GM11168 (cell line): Measurements from ENCODE around the gene TMEM94.
"Not testable (repeated sequence)": the region's sequence is repeated elsewhere in the genome, so short reads cannot be mapped to it uniquely, and the experiment has no call there.

Source experiments
- in situ Hi-C: fragments of 300-500 bp; cut with MboI; formaldehyde crosslinking; loops from one replicate; pipeline ENCODE4 v1.12.0; 2022; ENCODE audit warnings: low sequenced_read_pairs; ENCODE audit not compliant: unreplicated experiment

TMEM94 gene

DNA sequence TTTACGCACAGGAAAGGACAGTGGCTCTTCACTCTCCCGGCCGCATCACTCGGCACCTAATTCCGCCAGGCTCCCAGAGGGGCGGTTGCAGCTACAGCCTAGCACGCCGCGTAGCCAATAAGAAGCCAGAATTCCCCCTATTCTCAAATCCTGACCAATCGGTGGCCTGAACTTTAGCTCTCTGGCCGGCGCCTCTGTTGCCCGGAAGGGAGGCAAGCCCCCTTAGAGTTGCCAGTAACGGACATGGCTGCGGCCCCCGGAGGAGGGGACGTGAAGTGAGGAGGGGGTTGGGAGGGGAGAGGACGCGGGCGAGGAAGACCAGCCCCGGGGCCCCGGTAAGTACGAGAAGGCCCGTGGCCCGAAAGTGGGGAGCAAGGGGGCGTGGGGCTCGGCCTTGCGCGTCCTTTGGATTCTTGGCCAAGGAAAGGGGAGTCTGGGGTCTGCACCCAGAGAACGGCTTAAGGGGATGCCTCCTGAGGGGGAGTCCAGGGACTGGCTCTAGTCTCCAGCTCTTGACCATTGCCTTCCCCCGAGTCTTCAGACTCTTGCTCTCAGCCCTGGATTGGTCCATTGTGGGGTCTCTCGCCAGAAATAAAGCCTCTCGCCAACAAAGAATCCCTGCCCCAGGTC, at the start of gene TMEM94:
Gene TMEM94, plus strand, starts transcription at position 219 of the 630 bp plus-strand sequence. CDS start 15,271 bp downstream, outside the sequence.
- in situ Hi-C loops, result no loop called here

DNA sequence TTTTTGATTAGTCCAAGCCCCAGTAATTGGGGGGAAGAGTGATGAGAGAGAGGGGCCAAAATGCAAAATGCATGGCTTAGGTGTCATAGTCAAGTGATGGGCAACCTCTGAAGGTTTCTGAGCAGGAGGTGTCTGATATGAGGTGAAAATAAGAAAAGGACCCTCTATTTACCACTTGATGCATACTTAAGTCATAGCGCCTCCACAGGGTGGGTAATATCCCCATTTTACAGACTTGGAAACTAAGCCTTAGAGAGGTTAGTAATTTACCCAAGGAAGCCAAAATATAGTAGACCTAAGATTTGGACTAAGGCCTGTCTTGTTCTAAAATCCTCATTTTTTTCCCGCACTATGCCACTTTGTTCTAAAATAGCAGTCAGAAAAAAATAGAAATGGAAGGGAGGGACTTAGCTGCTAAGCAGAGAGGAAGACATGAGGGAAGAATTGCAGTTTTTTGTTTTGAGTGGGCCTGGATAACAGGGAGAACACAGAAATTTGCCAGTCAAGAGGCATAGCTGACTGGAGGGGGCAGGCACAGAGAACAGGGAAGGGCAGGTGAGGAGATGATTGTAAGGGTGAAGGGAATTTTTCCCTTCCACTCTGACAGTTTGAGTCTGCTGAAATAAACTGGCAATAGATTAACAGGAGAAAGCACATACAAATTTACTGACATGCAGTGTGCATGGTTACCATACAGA, 48.6 kb upstream of the TMEM94 start:
- in situ Hi-C loops, result no loop called here

DNA sequence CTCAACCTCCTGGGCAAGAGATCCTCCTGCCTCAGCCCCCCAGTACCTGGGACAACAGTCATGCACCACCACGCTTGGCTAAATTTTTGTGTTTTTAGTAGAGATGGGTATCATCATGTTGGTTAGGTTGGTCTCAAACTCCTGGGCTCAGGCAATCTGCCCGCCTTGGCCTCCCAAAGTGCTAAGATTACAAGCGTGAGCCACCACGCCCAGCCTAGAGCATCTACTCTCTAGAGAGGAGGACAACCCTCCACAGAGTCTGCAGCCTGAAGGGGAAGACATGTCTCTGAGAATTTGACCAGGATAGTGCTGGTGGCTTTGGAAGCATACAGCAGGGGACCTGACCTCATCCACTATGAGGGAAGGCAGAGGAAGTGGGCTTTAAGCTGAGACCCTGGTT, 46.3 kb upstream of the TMEM94 start:
- in situ Hi-C loops, result no loop called here

DNA sequence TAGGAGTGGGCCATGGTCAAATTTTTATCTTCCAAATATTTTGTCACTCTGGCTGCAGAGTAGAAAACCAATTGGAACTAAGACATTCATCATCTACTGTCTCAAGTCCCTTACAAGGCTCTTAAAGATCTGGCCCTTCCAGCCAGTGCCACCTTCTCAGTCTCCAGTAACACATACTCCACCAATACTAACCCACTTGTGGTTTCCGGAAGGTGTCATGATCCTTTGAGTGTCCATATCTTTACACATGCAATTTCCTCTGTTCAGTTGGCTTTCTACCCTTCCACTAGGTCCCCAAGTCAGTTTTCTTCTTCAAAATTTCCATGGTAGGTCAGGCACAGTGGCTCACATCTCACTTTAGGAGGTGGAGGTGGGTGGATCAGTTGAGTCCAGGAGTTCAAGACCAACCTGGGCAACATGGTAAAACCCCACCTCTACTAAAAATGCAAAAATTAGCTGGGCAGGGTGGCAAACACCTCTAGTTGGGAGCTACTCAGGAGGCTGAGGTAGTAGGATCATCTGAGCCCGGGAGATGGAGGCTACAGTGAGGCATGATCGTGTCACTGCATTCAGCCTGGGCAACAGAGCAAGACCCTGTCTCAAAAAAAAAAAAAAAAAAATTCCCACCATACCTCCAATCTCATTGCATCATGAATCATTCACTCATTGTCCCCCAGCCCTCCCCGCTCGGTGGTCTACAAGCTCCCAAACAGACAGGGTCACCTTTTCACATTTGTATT, 44.9 kb upstream of the TMEM94 start:
- in situ Hi-C loops, result no loop called here

DNA sequence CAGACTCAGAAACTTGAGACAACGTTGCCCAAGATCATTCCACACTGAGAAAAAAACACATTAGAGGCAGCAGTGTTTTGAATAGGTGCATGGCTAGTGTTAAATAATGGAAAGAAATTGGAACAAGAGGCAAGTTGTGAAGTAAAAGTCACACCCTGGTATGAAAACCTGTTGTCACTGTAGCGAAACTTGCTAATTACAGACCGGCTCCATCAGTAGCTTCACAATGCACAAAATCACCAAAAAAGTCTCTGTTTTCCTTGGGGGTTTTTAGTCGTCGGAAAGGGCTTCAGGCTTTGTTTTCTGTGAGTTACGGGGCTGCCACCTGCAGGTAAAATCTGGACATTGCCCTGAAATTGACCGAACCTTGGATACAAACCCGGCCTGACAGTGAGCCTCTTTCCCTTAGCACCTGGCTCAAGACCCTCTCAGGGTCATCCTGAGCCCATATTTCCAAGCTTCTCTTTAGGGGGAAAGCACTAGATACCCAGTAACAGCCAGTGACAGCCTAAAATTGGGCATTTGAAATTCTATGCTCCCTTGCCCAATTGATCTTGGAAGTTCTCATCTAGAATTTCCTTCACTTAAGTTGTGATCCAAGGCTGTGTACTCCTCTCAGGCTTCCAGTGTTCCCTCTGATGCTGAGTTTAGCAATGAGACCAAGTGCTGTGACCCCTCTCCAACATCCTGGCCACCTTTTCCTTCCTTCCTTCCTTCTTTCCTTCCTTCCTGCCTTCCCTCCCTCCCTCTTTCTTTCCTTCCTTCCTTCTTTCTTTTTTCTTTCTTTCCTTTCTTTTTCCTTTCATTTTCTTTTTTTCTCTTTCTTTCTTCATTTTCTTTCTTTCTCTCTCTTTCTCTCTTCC, 43.7 kb upstream of the TMEM94 start:
- in situ Hi-C loops, result no loop called here

DNA sequence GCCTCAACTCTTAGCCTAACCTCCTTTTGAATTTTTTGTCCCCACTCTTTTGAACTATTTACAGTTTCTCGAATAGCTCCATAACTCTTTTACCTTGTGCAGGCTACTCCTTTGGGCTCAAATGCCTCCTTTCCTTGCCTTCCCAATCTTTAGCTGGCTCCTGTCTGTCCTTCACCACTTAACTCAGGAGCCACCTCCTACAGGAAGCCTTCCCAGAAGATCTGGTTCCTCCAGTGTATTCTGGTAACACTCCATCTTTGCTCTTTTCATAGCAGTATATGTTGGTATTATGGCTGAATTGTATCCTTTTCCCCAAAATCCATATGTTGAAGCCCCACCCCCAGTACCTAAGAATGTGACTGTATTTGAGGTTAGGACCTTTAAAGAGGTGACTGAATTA, 41.9 kb upstream of the TMEM94 start:
- in situ Hi-C loops, result no loop called here

GRCh38 chr17:75416006-75416405, 40.4 kb upstream of the TMEM94 start:
- in situ Hi-C loops, result no loop called here

DNA sequence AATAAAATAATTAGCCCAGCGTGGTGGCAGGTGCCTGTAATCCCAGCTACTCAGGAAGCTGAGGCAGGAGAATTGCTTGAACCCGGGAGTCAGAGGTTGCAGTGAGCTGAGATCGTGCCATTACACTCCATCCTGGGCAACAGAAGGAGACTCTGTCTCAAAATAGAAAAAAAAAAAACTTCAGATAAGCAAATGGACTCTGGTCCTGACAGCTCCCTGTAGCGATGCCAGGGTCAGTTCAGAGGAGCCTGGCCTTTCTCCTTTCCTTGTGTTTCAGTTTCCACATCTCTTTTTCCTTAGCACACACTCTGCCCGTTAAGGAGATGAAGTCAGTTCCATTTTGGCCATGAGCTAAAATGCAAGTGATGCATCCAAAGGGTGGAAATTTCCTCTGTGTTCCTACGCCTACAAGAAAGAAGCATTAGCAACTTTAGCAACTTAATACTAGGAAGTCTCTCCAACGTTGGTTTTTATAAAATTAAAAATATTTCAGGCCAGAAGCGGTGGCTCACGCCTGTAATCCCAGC, 39.3 kb upstream of the TMEM94 start:
- in situ Hi-C loops, result no loop called here

GRCh38 chr17:75418531-75418930, 37.9 kb upstream of the TMEM94 start:
- in situ Hi-C loops, result no loop called here

GRCh38 chr17:75428543-75429469, 27.6 kb upstream of the TMEM94 start:
- in situ Hi-C loops, result loop anchor here (5.0 to 10.0 kb wide), 2 partner anchors 66 to 83 kb away; no protein-coding TSS in a partner anchor

- in situ Hi-C loops, result no loop called here
Measured at GRCh38 chr17:75430159-75430974, 26.1 kb upstream of the TMEM94 start.

GRCh38 chr17:75433218-75433783, 23.1 kb upstream of the TMEM94 start:
- in situ Hi-C loops, result no loop called here

DNA sequence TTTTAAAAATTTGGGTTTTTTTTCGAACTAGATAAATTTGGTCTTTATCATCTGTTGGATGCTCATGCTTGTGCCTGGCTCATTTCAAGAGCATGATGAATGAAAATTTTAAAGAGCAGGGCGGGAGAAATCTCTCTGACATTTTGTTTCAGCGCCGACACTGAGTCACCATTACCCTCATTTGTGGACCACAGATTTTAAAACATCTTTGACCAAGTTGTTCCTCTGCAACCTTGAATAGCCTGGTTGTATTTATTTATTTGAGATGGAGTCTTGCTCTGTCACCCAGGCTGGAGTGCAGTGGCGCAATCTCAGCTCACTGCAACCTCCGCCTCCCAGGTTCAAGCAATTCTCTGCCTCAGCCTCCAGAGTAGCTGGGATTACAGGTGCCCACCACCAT, 22.0 kb upstream of the TMEM94 start:
- in situ Hi-C loops, result not testable (repeated sequence)

GRCh38 chr17:75437404-75437803, 19.0 kb upstream of the TMEM94 start:
- in situ Hi-C loops, result not testable (repeated sequence)

DNA sequence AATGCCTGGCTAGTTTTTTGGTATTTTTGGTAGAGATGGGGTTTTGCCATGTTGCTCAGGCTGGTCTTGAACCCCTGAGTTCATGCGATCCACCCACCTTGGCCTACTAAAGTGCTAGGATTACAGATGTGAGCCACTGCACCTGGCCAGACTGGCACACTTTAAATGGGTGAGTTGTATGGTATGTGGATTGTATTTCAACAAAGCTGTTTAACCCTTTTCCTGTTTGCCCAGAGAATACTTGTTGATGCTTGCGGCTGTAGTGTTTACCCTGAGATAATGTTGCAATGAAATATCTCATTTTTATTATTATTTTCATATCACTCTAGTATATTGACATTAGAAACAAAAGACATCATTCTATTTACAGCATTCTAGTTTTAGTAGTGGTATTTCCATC, 17.1 kb upstream of the TMEM94 start:
- in situ Hi-C loops, result no loop called here

DNA sequence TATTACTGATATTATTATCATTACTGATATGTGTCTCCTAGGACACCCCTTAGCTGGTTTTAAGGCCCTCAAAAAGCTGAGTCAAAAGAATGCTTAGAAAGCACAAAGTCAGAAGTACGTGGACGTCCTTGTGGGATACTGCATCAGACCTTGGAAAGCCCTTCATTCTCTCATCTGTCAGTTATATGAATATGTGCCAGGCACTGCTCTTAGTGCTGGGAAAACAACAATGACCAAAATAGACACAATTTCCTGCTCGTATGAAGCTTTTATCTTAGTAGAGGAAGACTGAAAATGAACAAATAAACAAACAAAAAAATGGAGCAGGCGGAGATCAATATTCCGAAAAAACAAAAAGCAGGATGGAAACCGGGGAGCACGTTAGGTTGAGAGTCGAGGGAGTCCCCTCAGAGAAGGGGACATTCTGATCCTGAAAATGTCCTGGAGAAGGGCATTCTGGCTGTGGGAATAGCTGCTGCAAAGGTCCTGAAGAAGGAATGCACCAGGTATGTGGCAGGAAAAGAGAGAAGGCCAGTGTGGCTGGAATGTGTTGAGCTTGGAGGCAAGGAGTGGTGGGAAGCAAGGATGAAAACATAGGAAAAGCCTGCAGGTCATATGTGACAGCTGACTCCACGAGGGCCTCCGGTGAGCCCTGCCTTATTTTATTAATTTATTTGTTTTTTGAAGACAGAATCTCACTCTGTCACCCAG, 15.5 kb upstream of the TMEM94 start:
- in situ Hi-C loops, result no loop called here
